Fibroblast of the conjunctiva (primary cell): ENCODE data around the gene RAPGEF3.

Source experiments
- DNase-seq: peaks from one replicate; pipeline ENCODE4 v3.0.0-alpha.2; 2010; ENCODE audit warnings: low read depth

RAPGEF3 gene

DNA sequence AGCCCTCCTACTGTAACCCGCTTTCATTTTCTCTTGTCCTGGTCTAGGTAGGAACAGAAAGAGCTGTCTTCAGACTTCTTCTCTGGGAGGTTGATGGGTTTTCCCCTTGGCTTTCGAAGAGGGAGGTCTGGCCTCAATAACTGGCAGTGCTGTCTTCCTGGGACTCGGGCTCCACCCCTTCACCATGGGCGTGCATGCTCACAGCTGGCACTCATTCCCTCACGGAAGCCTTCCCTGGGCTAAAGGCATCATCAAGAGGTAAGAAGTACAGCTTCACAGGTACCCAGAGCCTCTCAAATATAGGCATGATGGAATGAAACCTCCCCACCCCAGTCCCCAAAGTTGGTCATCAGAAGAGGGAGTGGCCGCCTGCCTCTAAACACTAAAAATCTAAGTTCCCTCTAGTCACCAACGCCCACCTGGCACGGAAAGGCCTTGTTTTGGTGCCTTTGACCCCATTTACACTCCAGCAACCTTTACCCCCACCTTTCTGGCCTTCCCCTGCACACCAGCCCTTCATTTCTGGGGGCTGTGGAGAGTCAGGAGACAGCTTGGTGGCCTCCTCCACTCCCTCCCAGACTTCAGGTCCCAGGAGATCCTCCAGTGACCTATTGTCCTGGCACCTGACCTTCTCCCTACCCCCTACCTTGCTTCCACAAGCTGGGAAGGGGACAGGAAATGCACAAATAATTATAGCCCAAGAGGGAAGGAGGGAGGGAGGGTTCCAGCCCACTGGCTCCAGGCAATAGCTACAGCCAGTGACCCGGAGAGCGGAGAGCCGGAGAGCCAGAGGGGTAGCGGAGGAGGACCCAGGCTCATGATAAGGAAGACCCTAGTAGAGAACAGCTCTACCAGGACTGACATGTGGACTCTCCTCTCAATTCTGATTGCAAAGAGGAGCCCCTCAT, 2.8 kb downstream of the RAPGEF3 start:
- DNase-seq, result no peak

- DNase-seq, result no peak
Observed at GRCh38 chr12:47754881-47755280, 3.8 kb downstream of the RAPGEF3 start.

GRCh38 chr12:47754126-47754525, 4.6 kb downstream of the RAPGEF3 start:
- no peak for DNase-seq

GRCh38 chr12:47753021-47754001, 5.4 kb downstream of the RAPGEF3 start:
- no peak for DNase-seq

DNA sequence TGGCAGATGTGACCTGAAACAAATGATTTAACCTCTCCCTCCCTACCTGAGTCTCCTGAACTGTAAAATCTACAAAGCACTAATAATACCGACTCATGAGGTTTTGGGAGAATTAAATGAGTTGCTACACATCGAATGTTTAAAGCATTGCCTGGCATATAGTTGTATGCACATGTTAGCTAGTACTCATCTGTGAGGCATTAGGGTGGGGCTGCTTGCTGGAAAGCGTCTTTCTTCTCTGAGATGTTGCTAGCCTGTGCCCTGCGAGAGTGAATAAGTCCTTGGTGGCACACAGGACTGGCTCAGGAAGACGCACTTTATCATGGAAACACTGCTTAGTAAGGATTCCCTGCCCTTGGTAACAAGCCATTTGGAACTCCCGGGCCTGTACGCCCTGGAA, 6.1 kb downstream of the RAPGEF3 start:
- peak; percentile 43 for DNase-seq

DNA sequence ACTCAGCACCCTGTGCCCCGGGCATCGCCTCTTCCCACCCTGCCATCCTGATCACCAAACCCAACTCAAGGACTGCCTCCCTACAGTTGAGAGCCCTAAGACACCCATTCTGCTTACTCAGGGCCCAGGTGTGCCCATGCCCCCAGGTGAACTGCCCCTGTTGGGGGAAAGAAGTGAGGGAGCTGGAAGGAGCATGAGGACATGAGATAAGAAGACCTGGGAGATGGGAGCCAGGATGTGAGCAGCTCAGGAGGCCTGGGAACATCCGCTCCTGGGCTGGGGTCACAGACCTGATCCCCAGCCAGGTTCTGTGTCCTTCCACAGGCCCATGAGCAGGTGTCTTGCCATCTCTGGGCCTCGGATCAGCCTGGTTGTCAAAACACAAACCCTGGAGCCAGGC, 6.6 kb downstream of the RAPGEF3 start:
- no peak for DNase-seq

DNA sequence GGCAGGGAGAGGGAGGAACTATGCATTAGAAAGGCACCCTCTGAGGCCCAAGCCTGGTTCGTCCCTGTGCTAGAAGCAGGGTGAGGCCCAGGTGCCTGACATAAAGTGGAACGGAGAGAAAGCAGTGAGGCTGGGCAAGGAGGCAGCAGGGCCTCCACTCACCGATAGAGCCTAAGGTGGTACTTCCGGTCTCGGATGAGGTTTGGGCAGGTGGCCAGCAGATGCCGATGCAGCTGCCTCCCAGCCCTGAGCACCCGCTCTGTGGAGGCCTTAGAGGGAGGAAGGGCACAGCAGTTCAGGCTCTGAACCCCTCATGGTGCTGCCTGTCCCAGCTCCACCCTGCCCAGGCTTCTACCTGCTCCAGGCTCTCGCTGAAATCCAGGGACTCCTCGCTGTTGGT, 7.1 kb downstream of the RAPGEF3 start:
- no peak for DNase-seq

DNA sequence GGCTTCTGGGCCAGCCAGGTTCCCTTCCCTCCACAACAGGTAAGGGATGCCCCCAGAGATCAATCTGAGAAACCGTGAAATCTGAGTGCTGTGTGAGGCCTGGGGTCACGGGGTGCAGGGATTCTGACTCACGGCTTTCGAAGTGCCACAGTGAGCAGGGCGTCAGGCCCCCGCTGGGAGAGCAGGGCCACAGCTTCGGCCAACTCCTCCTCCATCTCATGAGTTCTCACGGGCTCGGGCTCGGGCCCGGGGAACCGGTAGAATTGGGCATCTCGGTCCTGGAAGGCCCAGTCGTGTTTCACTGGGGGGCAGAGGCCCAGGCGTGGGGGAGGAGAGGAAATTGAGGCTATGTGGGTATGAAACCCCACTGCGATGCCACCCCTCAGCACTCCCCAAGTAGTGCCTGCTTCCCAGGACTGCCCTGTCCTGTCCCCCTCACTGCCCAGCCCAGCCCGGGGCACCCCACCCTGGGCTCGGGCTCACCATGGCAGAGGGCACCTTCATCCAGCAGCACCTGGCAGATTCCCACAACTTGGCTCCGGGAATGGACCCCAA, 7.7 kb downstream of the RAPGEF3 start:
- no peak for DNase-seq

GRCh38 chr12:47750229-47750798, 8.4 kb downstream of the RAPGEF3 start:
- DNase-seq, result no peak

DNA sequence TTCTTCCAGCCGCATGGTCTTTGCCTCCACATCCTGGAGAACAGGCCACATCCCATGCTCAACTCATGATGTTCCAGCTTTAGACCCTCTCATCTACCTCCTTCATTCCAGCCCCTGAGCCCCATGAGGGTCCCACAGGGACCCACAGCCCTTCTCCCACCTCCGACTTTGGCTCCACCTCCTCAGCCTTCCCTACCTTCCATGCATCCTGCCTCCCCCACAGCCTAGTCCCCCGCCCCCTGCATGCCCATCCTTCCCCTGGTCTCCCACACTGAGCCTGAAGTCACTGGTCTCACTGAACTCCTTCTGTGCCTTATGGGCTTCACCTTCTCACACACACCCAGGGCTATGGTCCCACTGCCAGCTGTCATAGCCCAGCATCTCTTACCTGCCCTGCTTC, 9.8 kb downstream of the RAPGEF3 start:
- DNase-seq, result no peak

GRCh38 chr12:47748507-47748828, 10.2 kb downstream of the RAPGEF3 start:
- no peak for DNase-seq

DNA sequence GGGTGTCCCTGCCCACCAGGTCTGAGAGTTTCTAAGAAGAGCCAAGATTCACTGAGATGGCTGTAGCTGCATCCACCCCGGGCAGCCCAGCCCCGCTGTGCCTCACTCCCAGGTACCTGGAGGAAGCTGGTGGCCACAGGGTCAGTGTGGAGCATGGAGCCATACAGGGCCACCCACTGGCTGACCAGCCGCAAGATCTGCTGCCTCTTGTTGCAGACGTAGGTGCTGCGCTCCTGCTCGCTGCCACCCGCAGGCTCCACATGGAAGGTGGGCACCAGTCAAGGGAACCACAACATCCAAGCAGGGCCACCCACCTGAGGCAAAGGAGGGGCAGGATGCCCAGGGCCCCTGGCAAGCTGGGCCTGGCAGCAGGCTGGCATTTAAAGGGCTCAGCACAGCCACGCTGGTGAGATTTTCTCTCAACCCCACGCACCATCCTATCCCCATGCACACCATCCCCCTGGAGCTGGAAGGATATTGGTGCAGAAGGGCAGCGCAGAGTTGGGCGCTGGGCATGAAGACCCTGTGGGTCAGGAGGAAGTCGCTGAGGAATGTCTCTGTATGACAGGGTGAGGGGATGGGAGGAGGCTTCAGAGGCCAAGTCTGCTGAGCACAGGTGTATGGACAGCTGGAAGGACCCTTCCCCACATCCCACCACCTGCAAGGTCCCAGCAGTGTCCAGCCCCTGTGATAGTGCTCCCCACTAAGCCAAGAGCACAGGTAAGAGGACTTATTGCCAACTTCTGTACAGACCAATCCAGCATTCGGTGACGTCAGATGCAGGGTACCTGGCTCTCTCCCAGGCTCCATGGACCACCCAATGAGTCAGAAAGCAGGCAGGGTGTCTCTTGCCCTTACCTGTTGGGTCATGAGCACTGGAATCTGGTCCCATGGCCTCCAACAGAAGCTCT, 10.8 kb downstream of the RAPGEF3 start:
- DNase-seq, result no peak

GRCh38 chr12:47747126-47747525, 11.6 kb downstream of the RAPGEF3 start:
- no peak for DNase-seq

GRCh38 chr12:47746523-47746922, 12.2 kb downstream of the RAPGEF3 start:
- no peak for DNase-seq

DNA sequence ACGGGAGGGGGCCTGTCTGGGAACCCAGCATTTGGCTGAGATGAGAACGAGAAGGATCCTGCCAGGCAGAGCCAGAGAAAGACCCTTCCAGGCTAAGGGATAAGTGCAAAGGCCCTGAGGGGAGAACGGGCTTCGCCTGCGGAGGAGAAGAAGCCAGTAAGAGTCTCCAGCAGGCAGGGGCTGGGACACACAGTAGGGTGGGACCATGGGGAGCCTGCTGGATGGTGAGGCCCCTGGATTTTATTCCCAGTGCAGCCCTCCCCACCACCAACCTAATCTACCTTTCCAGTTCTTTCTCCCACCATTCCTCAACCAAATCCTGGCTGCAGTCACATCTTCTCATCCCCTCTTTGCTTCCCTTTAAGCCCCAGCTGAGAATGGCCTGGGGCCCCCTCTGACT, 12.6 kb downstream of the RAPGEF3 start:
- no peak for DNase-seq

DNA sequence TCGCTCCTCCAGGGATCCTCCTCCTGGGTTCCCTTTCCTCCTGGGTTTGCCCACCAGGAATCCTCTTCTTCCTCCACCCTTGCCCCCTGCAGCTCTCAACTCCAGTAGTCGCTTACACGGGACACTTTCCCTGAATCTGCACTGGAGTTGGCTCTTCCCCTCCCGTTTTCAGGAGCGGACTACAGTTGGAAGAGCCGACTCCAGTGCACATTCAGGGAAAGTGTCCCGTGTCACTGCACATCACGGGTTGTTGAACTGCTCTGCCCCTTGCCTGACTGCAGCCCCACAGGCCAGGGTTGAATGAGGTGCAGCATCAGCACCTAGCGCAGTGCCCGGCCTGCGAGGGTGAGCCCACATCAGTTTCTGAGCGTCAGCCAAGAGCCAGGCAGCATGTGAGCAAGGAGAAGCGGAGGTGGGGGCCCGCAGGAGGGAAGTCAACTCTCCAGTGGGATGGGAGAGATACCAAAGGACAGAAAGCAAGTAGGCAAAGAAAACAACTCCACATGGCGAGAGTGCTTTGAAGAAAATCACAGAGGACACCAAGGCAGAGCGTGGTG, 13.1 kb downstream of the RAPGEF3 start:
- no peak for DNase-seq

- no peak for DNase-seq
Observed at GRCh38 chr12:47744778-47745436, 13.8 kb downstream of the RAPGEF3 start.

GRCh38 chr12:47744005-47744651, 14.6 kb downstream of the RAPGEF3 start:
- DNase-seq, result no peak

DNA sequence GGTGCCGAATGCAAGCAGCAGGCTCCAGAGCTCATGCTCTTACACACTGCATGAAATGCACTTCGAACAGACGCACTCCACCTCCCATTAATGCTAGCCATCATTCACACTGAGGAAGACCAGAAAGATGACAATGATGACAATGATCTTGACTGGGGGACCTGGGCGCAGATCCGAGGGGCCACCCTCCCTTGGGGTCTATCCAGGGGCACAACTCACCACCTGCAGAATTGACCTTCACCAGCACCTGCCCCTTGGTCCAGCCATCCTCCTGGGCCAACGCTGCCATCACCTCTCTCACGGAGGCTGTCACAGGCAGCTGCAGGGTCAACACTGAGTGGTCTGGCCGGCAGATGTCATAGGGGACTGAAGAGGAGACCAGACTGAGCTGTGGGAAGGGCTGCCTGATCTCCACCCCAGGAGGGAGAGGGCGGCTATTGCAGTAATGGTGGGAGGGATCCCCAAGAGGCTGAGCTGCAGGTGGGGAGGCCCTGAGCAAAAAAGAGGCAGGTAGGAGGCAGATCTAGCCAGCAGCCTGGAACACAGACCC, 15.3 kb downstream of the RAPGEF3 start:
- no peak for DNase-seq
